WTC11 (cell line): Measurements from ENCODE around the gene CTDSP2. TPM values are rescaled to one million over a fixed set of nuclear protein-coding genes. Genes with fewer than 3 reads are reported as not detected.

Source experiments
- ATAC-seq: fragments of 200-7000 bp; cut with Tn5 transposase; 2 replicates; pipeline ENCODE4 v1.10.0; 2021; ENCODE audit warnings: mild to moderate bottlenecking, moderate library complexity
- CTCF ChIA-PET: fragments of 300-600 bp; sonication (Branson Sonifier 250); formaldehyde crosslinking; loops from one replicate; lab custom pipeline; 2021; ENCODE audit warnings: antibody characterized with exemption; lab: Charles Lee
- POLR2A ChIA-PET: fragments of 350-600 bp; sonication (Branson Sonifier 250); formaldehyde crosslinking; loops from one replicate; lab custom pipeline; 2021; ENCODE audit warnings: antibody characterized with exemption; lab: Charles Lee
- DNase-seq: peaks from one replicate; pipeline ENCODE4 v3.0.0; 2021; ENCODE audit warnings: low spot score
- H3K27ac Mint-ChIP-seq: 2 replicates; pipeline ENCODE4 v1.8.0; 2021; ENCODE audit warnings: mixed read lengths
- H3K27me3 Mint-ChIP-seq: 2 replicates; pipeline ENCODE4 v1.8.0; 2021; ENCODE audit warnings: low read depth, mild to moderate bottlenecking, moderate library complexity, mixed read lengths
- H3K36me3 Mint-ChIP-seq: 2 replicates; pipeline ENCODE4 v1.8.0; 2021; ENCODE audit warnings: mixed read lengths
- H3K4me1 Mint-ChIP-seq: 2 replicates; pipeline ENCODE4 v1.8.0; 2022; ENCODE audit warnings: mixed read lengths
- H3K4me3 Mint-ChIP-seq: 2 replicates; pipeline ENCODE4 v1.8.0; 2021; ENCODE audit warnings: mild to moderate bottlenecking, moderate library complexity, mixed read lengths
- H3K9me3 Mint-ChIP-seq: 2 replicates; pipeline ENCODE4 v1.8.0; 2021; ENCODE audit warnings: mixed read lengths
- E2F5 ChIP-seq: sonication (generic); formaldehyde crosslinking; IDR thresholded peaks from 2 replicates; pipeline ENCODE4 v1.8.1; 2022; ENCODE audit warnings: mild to moderate bottlenecking, moderate library complexity, missing genetic modification reagents
- ELF4 ChIP-seq: sonication (generic); formaldehyde crosslinking; IDR thresholded peaks from 2 replicates; pipeline ENCODE4 v1.8.1; 2022; ENCODE audit warnings: low read depth, mild to moderate bottlenecking, moderate library complexity, missing genetic modification reagents
- FOXP1 ChIP-seq: sonication (generic); formaldehyde crosslinking; IDR thresholded peaks from 2 replicates; pipeline ENCODE4 v1.8.0; 2022; ENCODE audit warnings: missing genetic modification reagents, mild to moderate bottlenecking, moderate library complexity, borderline replicate concordance
- HMGXB4 ChIP-seq: sonication (generic); formaldehyde crosslinking; IDR thresholded peaks from 2 replicates; pipeline ENCODE4 v1.8.1; 2023; ENCODE audit warnings: mild to moderate bottlenecking, moderate library complexity, missing genetic modification reagents
- MXD4 ChIP-seq: fragments of 250-450 bp; sonication (Bioruptor Pico); IDR thresholded peaks from 2 replicates; pipeline ENCODE4 v1.8.0; 2021; ENCODE audit warnings: mild to moderate bottlenecking, moderate library complexity, borderline replicate concordance
- MYBL2 ChIP-seq: sonication (generic); formaldehyde crosslinking; IDR thresholded peaks from 2 replicates; pipeline ENCODE4 v1.8.1; 2023; ENCODE audit warnings: mild to moderate bottlenecking, moderate library complexity, missing genetic modification reagents
- NR1H2 ChIP-seq: sonication (generic); formaldehyde crosslinking; IDR thresholded peaks from 2 replicates; pipeline ENCODE4 v1.9.0; 2021; ENCODE audit warnings: mild to moderate bottlenecking, moderate library complexity, missing genetic modification reagents
- OVOL2 ChIP-seq: fragments of 250-450 bp; sonication (Bioruptor Pico); IDR thresholded peaks from 2 replicates; pipeline ENCODE4 v1.9.0; 2021; ENCODE audit warnings: mild to moderate bottlenecking, borderline replicate concordance
- RELA ChIP-seq: sonication (generic); formaldehyde crosslinking; IDR thresholded peaks from 2 replicates; pipeline ENCODE4 v1.8.1; 2022; ENCODE audit warnings: missing genetic modification reagents, mild to moderate bottlenecking, borderline replicate concordance
- RORB ChIP-seq: fragments of 250-450 bp; sonication (Bioruptor Pico); IDR thresholded peaks from 2 replicates; pipeline ENCODE4 v1.9.0; 2021; ENCODE audit warnings: mild to moderate bottlenecking
- TEAD1 ChIP-seq: sonication (generic); formaldehyde crosslinking; IDR thresholded peaks from 2 replicates; pipeline ENCODE4 v1.8.0; 2022; ENCODE audit warnings: mild to moderate bottlenecking, missing genetic modification reagents
- TEAD4 ChIP-seq: sonication (generic); formaldehyde crosslinking; IDR thresholded peaks from 2 replicates; pipeline ENCODE4 v1.8.0; 2022; ENCODE audit warnings: mild to moderate bottlenecking, missing genetic modification reagents
- TP53 ChIP-seq: sonication (generic); formaldehyde crosslinking; IDR thresholded peaks from 2 replicates; pipeline ENCODE4 v1.8.1; 2023; ENCODE audit warnings: mild to moderate bottlenecking, missing genetic modification reagents
- ZMAT4 ChIP-seq: fragments of 250-450 bp; sonication (Bioruptor Pico); IDR thresholded peaks from 2 replicates; pipeline ENCODE4 v1.9.0; 2021; ENCODE audit warnings: mild to moderate bottlenecking
- ZNF219 ChIP-seq: sonication (generic); formaldehyde crosslinking; IDR thresholded peaks from 2 replicates; pipeline ENCODE4 v1.8.0; 2023; ENCODE audit warnings: missing genetic modification reagents, mild to moderate bottlenecking, borderline replicate concordance
- ZNF317 ChIP-seq: sonication (generic); formaldehyde crosslinking; IDR thresholded peaks from 2 replicates; pipeline ENCODE4 v1.8.1; 2023; ENCODE audit warnings: low read depth, mild to moderate bottlenecking, moderate library complexity, missing genetic modification reagents, borderline replicate concordance
- ZNF425 ChIP-seq: fragments of 250-450 bp; sonication (Bioruptor Pico); conservative IDR thresholded peaks from 2 replicates; pipeline ENCODE4 v1.9.0; 2021; ENCODE audit warnings: mild to moderate bottlenecking
- total RNA-seq: library from RNA; stranded (reverse); gene quantifications from 3 replicates; pipeline ENCODE4 v1.2.3, GENCODE V29; 2021
- TF ChIP-seq, protein P1 (sequence below): sonication (generic); formaldehyde crosslinking; IDR thresholded peaks from 2 replicates; pipeline ENCODE4 v1.8.1; 2023; ENCODE audit warnings: mild to moderate bottlenecking, missing genetic modification reagents
- TF ChIP-seq, protein P2 (sequence below): sonication (generic); formaldehyde crosslinking; IDR thresholded peaks from 2 replicates; pipeline ENCODE4 v1.8.0; 2022; ENCODE audit warnings: mild to moderate bottlenecking, missing genetic modification reagents
- TF ChIP-seq, protein P3 (sequence below): sonication (generic); formaldehyde crosslinking; IDR thresholded peaks from 2 replicates; pipeline ENCODE4 v1.8.1; 2022; ENCODE audit warnings: missing genetic modification reagents, borderline replicate concordance
- TF ChIP-seq, protein P4 (sequence below): sonication (generic); formaldehyde crosslinking; IDR thresholded peaks from 2 replicates; pipeline ENCODE4 v1.8.0; 2022; ENCODE audit warnings: missing genetic modification reagents

The CTDSP2 gene
- total RNA-seq, 1 experiment from 2014 or later: 122 TPM

- CTCF ChIA-PET: interaction anchor here (0.6 to 4.7 kb wide), 23 partner anchors 10 to 122 kb away, joined by 3 to 60 read pairs (median 4); partner anchors contain the start of genes CYP27B1 and TSFM
- DNase-seq (peak; percentile 57), ATAC-seq (peak; percentile 94)
- Mint-ChIP-seq H3K27me3 (no peaks in the 10 kb centered on the region; the same call in 1 of the 2 replicates), H3K4me1 (peaks cover 8% of the 10 kb centered on the region; the same call in 1 of the 2 replicates), H3K36me3 (no peaks in the 10 kb centered on the region), H3K27ac (no peak overlapping the region), H3K4me3 (peak overlapping the region; percentile 33), H3K9me3 (no peaks in the 10 kb centered on the region)
- TF ChIP-seq, protein P1, sequence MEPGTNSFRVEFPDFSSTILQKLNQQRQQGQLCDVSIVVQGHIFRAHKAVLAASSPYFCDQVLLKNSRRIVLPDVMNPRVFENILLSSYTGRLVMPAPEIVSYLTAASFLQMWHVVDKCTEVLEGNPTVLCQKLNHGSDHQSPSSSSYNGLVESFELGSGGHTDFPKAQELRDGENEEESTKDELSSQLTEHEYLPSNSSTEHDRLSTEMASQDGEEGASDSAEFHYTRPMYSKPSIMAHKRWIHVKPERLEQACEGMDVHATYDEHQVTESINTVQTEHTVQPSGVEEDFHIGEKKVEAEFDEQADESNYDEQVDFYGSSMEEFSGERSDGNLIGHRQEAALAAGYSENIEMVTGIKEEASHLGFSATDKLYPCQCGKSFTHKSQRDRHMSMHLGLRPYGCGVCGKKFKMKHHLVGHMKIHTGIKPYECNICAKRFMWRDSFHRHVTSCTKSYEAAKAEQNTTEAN: no peak
- TF ChIP-seq NR1H2 (CRISPR knock-in tag) (no peak), ELF4 (CRISPR knock-in tag) (no peak), RORB (CRISPR knock-in tag) (no peak), TP53 (CRISPR knock-in tag) (no peak), E2F5 (CRISPR knock-in tag) (no peak), TEAD1 (CRISPR knock-in tag) (no peak), ZNF317 (CRISPR knock-in tag) (peak; percentile 71), RELA (no peak), ZNF425 (CRISPR knock-in tag) (no peak), HMGXB4 (no peak), ZMAT4 (CRISPR knock-in tag) (no peak), ZNF219 (no peak), FOXP1 (CRISPR knock-in tag) (no peak), MYBL2 (CRISPR knock-in tag) (no peak), OVOL2 (CRISPR knock-in tag) (no peak), MXD4 (CRISPR knock-in tag) (no peak), TEAD4 (CRISPR knock-in tag) (no peak)
- TF ChIP-seq, protein P2, sequence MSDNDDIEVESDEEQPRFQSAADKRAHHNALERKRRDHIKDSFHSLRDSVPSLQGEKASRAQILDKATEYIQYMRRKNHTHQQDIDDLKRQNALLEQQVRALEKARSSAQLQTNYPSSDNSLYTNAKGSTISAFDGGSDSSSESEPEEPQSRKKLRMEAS (CRISPR knock-in tag): 0 out of 2 replicates have a peak, but pooled peaks have one; percentile 36
- TF ChIP-seq, protein P3, sequence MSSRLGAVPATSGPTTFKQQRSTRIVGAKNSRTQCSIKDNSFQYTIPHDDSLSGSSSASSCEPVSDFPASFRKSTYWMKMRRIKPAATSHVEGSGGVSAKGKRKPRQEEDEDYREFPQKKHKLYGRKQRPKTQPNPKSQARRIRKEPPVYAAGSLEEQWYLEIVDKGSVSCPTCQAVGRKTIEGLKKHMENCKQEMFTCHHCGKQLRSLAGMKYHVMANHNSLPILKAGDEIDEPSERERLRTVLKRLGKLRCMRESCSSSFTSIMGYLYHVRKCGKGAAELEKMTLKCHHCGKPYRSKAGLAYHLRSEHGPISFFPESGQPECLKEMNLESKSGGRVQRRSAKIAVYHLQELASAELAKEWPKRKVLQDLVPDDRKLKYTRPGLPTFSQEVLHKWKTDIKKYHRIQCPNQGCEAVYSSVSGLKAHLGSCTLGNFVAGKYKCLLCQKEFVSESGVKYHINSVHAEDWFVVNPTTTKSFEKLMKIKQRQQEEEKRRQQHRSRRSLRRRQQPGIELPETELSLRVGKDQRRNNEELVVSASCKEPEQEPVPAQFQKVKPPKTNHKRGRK (CRISPR knock-in tag): no peak
- TF ChIP-seq, protein P4, sequence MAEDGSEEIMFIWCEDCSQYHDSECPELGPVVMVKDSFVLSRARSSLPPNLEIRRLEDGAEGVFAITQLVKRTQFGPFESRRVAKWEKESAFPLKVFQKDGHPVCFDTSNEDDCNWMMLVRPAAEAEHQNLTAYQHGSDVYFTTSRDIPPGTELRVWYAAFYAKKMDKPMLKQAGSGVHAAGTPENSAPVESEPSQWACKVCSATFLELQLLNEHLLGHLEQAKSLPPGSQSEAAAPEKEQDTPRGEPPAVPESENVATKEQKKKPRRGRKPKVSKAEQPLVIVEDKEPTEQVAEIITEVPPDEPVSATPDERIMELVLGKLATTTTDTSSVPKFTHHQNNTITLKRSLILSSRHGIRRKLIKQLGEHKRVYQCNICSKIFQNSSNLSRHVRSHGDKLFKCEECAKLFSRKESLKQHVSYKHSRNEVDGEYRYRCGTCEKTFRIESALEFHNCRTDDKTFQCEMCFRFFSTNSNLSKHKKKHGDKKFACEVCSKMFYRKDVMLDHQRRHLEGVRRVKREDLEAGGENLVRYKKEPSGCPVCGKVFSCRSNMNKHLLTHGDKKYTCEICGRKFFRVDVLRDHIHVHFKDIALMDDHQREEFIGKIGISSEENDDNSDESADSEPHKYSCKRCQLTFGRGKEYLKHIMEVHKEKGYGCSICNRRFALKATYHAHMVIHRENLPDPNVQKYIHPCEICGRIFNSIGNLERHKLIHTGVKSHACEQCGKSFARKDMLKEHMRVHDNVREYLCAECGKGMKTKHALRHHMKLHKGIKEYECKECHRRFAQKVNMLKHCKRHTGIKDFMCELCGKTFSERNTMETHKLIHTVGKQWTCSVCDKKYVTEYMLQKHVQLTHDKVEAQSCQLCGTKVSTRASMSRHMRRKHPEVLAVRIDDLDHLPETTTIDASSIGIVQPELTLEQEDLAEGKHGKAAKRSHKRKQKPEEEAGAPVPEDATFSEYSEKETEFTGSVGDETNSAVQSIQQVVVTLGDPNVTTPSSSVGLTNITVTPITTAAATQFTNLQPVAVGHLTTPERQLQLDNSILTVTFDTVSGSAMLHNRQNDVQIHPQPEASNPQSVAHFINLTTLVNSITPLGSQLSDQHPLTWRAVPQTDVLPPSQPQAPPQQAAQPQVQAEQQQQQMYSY: peak; percentile 70; the same call in 1 of the 2 replicates
- POLR2A ChIA-PET: interaction anchor here (1.0 kb wide), 2 partner anchors 12 to 30 kb away, joined by 3 to 4 read pairs; no protein-coding TSS in a partner anchor
Observed at GRCh38 chr12:57815177-57816000, 31.1 kb downstream of the CTDSP2 start.
